ENCODE data around the gene TRERF1.

DNA sequence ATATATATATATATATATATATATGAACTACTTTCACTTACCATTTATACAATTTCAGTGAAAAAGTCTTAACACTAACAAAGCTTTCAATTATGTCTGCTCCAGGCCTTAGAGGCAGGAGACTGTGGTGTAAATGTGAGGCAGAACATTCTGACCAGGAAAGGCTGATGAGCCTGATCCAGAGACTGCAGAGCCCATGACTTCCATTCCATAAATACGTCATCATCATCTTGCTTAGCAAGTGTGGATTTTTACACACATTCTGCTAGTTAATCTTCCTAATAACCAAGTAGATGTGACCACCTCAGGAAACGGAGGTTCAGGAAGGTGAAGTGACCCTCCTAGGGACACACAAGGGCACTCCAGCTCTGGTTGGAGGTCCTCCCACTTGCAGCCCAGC is 14.9 kb downstream of the TRERF1 start:
- TF ChIP-seq YY1 (IDR thresholded peaks at IDR 0.05; ENCODE audit: insufficient read depth, insufficient read length) (no peak), ZNF274 (IDR thresholded peaks at IDR 0.05; ENCODE audit: low read depth, low read length) (no peak), SUZ12 (IDR thresholded peaks at IDR 0.05; ENCODE audit: extremely low read depth, insufficient read depth, insufficient read length) (no peak)

Measured in NT2/D1 (cell line).